GM21447 (cell line): ENCODE data around the gene GSTT4.
"Not testable (repeated sequence)": the region's sequence is repeated elsewhere in the genome, so short reads cannot be mapped to it uniquely, and the experiment has no call there.

Experiments
- ATAC-seq: cut with Tn5 transposase; IDR thresholded peaks from one replicate; pipeline ENCODE4 v1.9.1; 2021; ENCODE audit not compliant: unreplicated experiment

Gene GSTT4

DNA sequence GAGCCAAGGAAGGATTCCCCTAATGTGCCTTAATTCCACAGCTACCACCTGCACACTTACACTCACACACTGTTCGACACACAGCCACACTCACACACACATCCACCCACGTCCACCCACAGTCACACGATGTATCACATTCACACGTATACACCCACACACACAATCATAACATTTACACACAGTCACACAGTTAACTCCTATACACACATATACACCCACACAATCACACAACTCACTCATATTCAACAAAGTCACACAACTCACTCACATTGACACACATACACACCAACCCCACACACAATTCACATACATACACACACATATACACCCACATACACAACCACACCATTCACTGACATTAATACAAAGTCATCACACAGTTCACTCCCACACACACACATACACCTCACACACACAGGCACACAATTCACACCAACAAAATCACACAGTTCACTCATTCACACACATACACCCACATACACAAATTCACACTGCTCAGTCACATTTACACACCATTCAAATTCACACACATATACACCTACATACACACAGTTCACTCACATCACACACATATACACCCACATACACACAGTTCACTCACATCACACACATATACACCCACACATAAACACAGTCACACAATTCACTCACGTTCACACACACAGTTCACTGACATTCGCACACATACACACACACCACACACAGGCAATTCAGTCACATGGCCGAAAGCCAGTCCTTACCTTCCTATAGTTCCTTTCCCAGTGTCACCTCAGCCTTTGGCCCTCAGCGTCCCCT, 50.9 kb downstream of the GSTT4 start:
- not testable (repeated sequence) for ATAC-seq

GRCh38 chr22:23953485-23953884, 51.8 kb downstream of the GSTT4 start:
- not testable (repeated sequence) for ATAC-seq

GRCh38 chr22:23952794-23953405, 52.4 kb downstream of the GSTT4 start:
- ATAC-seq = not testable (repeated sequence)

- ATAC-seq = not testable (repeated sequence)
Observed at GRCh38 chr22:23951383-23951782, 53.9 kb downstream of the GSTT4 start.

DNA sequence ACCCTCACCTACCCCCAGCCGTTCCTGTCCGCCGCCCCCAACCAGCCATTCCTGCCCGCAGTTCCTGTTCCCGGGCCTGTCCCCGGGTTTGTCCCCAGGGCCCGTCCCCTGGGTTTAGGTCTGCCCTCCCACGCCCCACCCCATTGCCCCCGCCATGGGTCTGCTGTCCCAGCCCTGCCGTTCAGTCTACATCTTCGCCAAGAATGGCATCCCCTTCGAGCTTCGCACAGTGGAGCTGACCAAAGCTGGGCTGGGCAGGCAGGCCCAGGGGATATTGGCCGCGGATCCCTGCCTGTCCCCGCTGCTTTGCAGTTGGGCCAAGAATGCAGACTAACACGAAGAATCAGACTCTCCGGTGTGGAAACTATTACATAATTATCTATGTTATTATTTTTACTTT, 55.5 kb downstream of the GSTT4 start:
- ATAC-seq = not testable (repeated sequence)
